Testis (tissue), 5 donors: ENCODE data around the gene GOLT1A. TPM values are rescaled to one million over a fixed set of nuclear protein-coding genes. Genes with fewer than 3 reads are reported as not detected.

ENCODE experiments used
- DNase-seq: peaks from one replicate; pipeline ENCODE4 v3.0.0-alpha.2; 2019
- H3K27ac ChIP-seq, 2 donors: fragments of 200-600 bp; sonication (generic); one replicate each; pipeline ENCODE4 v1.5.1; 2019
- H3K27me3 ChIP-seq: fragments of 200-600 bp; sonication (generic); one replicate; pipeline ENCODE4 v1.5.1; 2019
- H3K36me3 ChIP-seq: fragments of 200-600 bp; sonication (generic); one replicate; pipeline ENCODE4 v1.5.1; 2017; ENCODE audit warnings: low read depth; ENCODE audit errors: missing control alignments
- H3K4me1 ChIP-seq: fragments of 200-600 bp; sonication (generic); one replicate; pipeline ENCODE4 v1.5.1; 2019
- H3K4me3 ChIP-seq, 2 donors: fragments of 200-600 bp; sonication (generic); one replicate each; pipeline ENCODE4 v1.5.1; 2017 to 2019
- H3K9me3 ChIP-seq: fragments of 200-600 bp; sonication (generic); one replicate; pipeline ENCODE4 v1.5.1; 2017
- CTCF ChIP-seq, 3 experiments: fragments of 450-650 bp in 2 of 3; fragments of 200-600 bp in 1 of 3; sonication (generic) in 1 of 3; IDR thresholded peaks; one replicate each; pipeline ENCODE4 v1.5.1; 2016 to 2019; ENCODE audit warnings: antibody characterized with exemption in 3 of 3, mild to moderate bottlenecking in 2 of 3, moderate library complexity in 1 of 3
- POLR2A ChIP-seq: fragments of 450-650 bp; IDR thresholded peaks from one replicate; pipeline ENCODE4 v1.6.1; 2017; ENCODE audit warnings: antibody characterized with exemption, mild to moderate bottlenecking, moderate library complexity
- WGBS, 2 donors: methylation state at CpG; one replicate each; pipeline ENCODE4 v1.1.5; 2018; 5-methylcytosine and 5-hydroxymethylcytosine counted together
- intact Hi-C: fragments of 100-400 bp; cut with DNase I; formaldehyde crosslinking; loops from one replicate; pipeline ENCODE4 v1.15.1; 2023; ENCODE audit warnings: low total_unique reads
- long read RNA-seq, 2 donors: transcript quantifications; one replicate each; lab custom pipeline, GENCODE V29; 2026
- polyA plus RNA-seq: library from polyadenylated mRNA; stranded (reverse); fragments of 350-450 nt; fragmentation: Illumina TruSeq; extraction: RNeasy Lipid Tissue Mini Kit (QIAGEN cat#74804); gene quantifications from one replicate; pipeline ENCODE4 v1.2.3, GENCODE V29; 2014; ENCODE audit warnings: low read depth, low replicate concordance; ENCODE audit not compliant: insufficient read depth
- total RNA-seq, 2 donors: library from RNA; depleted of rRNA; stranded (reverse); fragments of >200 nt; gene quantifications; one replicate each; pipeline ENCODE4 v1.2.3, GENCODE V29; 2016

GOLT1A gene, protein sequence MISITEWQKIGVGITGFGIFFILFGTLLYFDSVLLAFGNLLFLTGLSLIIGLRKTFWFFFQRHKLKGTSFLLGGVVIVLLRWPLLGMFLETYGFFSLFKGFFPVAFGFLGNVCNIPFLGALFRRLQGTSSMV
- 1 to 10 TPM; 1.5 to 2.2 TPM for total RNA-seq
- polyA plus RNA-seq, result 6.8 TPM
- long read RNA-seq, donor 1, result 0 reads
- long read RNA-seq, donor 2, partial matches to known transcripts, result 0 of 1 reads
- long read RNA-seq, donor 2, other reads (novel, unspliced or antisense), result 0 of 1 reads

GRCh38 chr1:204213668-204214662 is at the start of gene GOLT1A:
TSS of gene GOLT1A (minus strand) at chr1:204213988. CDS start at chr1:204213906, 82 bp downstream.
- intact Hi-C loops, result loop anchor here (5.0 kb wide), 1 partner anchor 148 kb away; no protein-coding TSS in a partner anchor
- peak; percentile 74 for DNase-seq

GRCh38 chr1:204263254-204263910 is 49.6 kb upstream of the GOLT1A start:
- Histone ChIP-seq H3K4me3 (no peak overlapping the region), H3K27ac (no peak overlapping the region), H3K4me1 (peaks cover 8% of the 10 kb centered on the region), H3K36me3 (no peaks in the 10 kb centered on the region), H3K27me3 (no peaks in the 10 kb centered on the region), H3K9me3 (no peaks in the 10 kb centered on the region)
- TF ChIP-seq POLR2A, result no peak
- no peak for TF ChIP-seq CTCF (IDR thresholded peaks at IDR 0.05)
- 64 to 67% methylated on average over 11 to 13 of the region's 13 CpGs for WGBS, 2 donors
- no peak for DNase-seq
- intact Hi-C loops, result no loop called here

More at GRCh38 chr1:204213668-204214662, at the start of gene GOLT1A:
- no peak within 1 kb of the TSS for H3K27ac ChIP-seq
- no peaks in the 10 kb centered on the region for H3K36me3 ChIP-seq
- H3K4me3 ChIP-seq, result peak within 1 kb of the TSS; percentile 17 to 49
- TF ChIP-seq POLR2A, result no peak
- TF ChIP-seq CTCF (IDR thresholded peaks at IDR 0.05), result peak; percentile 47 to 75 (median 59)
- H3K4me1 ChIP-seq, result peaks cover 7% of the 10 kb centered on the region
- no peaks in the 10 kb centered on the region for H3K27me3 ChIP-seq
- WGBS, 2 donors, result 8 to 12% methylated on average over 27 to 33 of the region's 41 CpGs
- H3K9me3 ChIP-seq, result no peaks in the 10 kb centered on the region

GRCh38 chr1:204262506-204263253 is 48.9 kb upstream of the GOLT1A start:
- Histone ChIP-seq H3K36me3 (no peaks in the 10 kb centered on the region), H3K27me3 (no peaks in the 10 kb centered on the region), H3K4me1 (peaks cover 8% of the 10 kb centered on the region), H3K9me3 (no peaks in the 10 kb centered on the region), H3K4me3 (no peak overlapping the region), H3K27ac (no peak overlapping the region)
- intact Hi-C loops, result no loop called here
- WGBS, 2 donors, result 86 to 92% methylated on average over 13 of the region's 13 CpGs
- DNase-seq, result no peak
- no peak for TF ChIP-seq CTCF (IDR thresholded peaks at IDR 0.05)
- no peak for TF ChIP-seq POLR2A

- DNase-seq, result no peak
- 84 to 89% methylated on average over 11 to 13 of the region's 13 CpGs for whole genome bisulfite sequencing, 2 donors
- Histone ChIP-seq H3K4me3 (no peak overlapping the region), H3K27me3 (no peaks in the 10 kb centered on the region), H3K4me1 (peaks cover 8% of the 10 kb centered on the region), H3K9me3 (no peaks in the 10 kb centered on the region), H3K27ac (no peak overlapping the region), H3K36me3 (no peaks in the 10 kb centered on the region)
- TF ChIP-seq CTCF (IDR thresholded peaks at IDR 0.05) (no peak), POLR2A (no peak)
- intact Hi-C loops, result no loop called here
Observed at GRCh38 chr1:204261746-204262505, 48.1 kb upstream of the GOLT1A start.
